Natural killer cell (primary cell): ENCODE measurements around the gene MPST. TPM values are rescaled to one million over a fixed set of nuclear protein-coding genes. Genes with fewer than 3 reads are reported as not detected.

Source experiments
- ATAC-seq, 3 donors: fragments of 150-1000 bp in 2 of 3; fragments of 200-7000 bp in 1 of 3; cut with Tn5 transposase; 1 replicate in 1 of 3; 2 replicates in 2 of 3; pipeline ENCODE4 v1.10.0; 2021; ENCODE audit warnings: mild to moderate bottlenecking in 2 of 3, moderate library complexity in 2 of 3
- DNase-seq, 2 donors: peaks; one replicate each; pipeline versions ENCODE4 v3.0.0 to v3.0.0-alpha.2; 2013 to 2021; ENCODE audit warnings: mixed read lengths in 1 of 2
- H3K27ac ChIP-seq: one replicate; pipeline ENCODE4 v1.5.1; 2013; ENCODE audit warnings: mild to moderate bottlenecking, low read length
- H3K27me3 ChIP-seq: one replicate; pipeline ENCODE4 v1.6.1; 2013; ENCODE audit warnings: low read length; ENCODE audit not compliant: control insufficient read depth, insufficient read depth
- H3K36me3 ChIP-seq: one replicate; pipeline ENCODE4 v1.6.1; 2013; ENCODE audit warnings: low read length; ENCODE audit not compliant: control insufficient read depth, insufficient read depth
- H3K4me1 ChIP-seq: one replicate; pipeline ENCODE4 v1.6.1; 2013; ENCODE audit warnings: low read length; ENCODE audit not compliant: control insufficient read depth, insufficient read depth
- H3K4me3 ChIP-seq: one replicate; pipeline ENCODE4 v1.5.1; 2013; ENCODE audit warnings: low read length
- H3K9me3 ChIP-seq: one replicate; pipeline ENCODE4 v1.6.1; 2013; ENCODE audit warnings: low read length; ENCODE audit not compliant: control insufficient read depth, insufficient read depth
- H3K27ac Mint-ChIP-seq, 2 donors: one replicate each; pipeline ENCODE4 v1.8.0; 2022; ENCODE audit warnings: mild to moderate bottlenecking in 2 of 2, mixed read lengths in 2 of 2, moderate library complexity in 1 of 2
- H3K27me3 Mint-ChIP-seq, 2 donors: one replicate each; pipeline ENCODE4 v1.8.0; 2022; ENCODE audit warnings: low read depth in 2 of 2, mixed read lengths in 2 of 2
- H3K36me3 Mint-ChIP-seq: one replicate; pipeline ENCODE4 v1.8.0; 2022; ENCODE audit warnings: mixed read lengths
- H3K4me1 Mint-ChIP-seq, 2 donors: one replicate each; pipeline ENCODE4 v1.8.0; 2022; ENCODE audit warnings: mixed read lengths in 2 of 2
- H3K4me3 Mint-ChIP-seq: one replicate; pipeline ENCODE4 v1.8.0; 2022; ENCODE audit warnings: mild to moderate bottlenecking, moderate library complexity, mixed read lengths
- H3K9me3 Mint-ChIP-seq, 2 donors: one replicate each; pipeline ENCODE4 v1.8.0; 2022; ENCODE audit warnings: mixed read lengths in 2 of 2
- WGBS: methylation state at CpG from one replicate; pipeline ENCODE4 v1.1.7; 2013; ENCODE audit warnings: missing lambda C conversion rate; ENCODE audit not compliant: insufficient coverage; 5-methylcytosine and 5-hydroxymethylcytosine counted together
- intact Hi-C: fragments of 100-400 bp; cut with micrococcal nuclease; formaldehyde crosslinking; loops from one replicate; pipeline ENCODE4 v1.14.2; 2022
- total RNA-seq, 4 donors: library from RNA; stranded (reverse); fragments of 120-200 nt in 1 of 4; gene quantifications; one replicate each; pipeline versions ENCODE4 v1.2.3 to v1.2.4, GENCODE V29; 2013 to 2022
- TF ChIP-seq, protein P1 (sequence below): fragments of 200-600 bp; IDR thresholded peaks from one replicate; pipeline ENCODE4 v1.8.0; 2022; ENCODE audit warnings: antibody characterized with exemption

MPST gene
- total RNA-seq, 3 donors from 2014 or later (not counting 1 experiment from before 2014, with no cell fraction given): 21.4 to 23.9 (median 22.9) TPM

DNA sequence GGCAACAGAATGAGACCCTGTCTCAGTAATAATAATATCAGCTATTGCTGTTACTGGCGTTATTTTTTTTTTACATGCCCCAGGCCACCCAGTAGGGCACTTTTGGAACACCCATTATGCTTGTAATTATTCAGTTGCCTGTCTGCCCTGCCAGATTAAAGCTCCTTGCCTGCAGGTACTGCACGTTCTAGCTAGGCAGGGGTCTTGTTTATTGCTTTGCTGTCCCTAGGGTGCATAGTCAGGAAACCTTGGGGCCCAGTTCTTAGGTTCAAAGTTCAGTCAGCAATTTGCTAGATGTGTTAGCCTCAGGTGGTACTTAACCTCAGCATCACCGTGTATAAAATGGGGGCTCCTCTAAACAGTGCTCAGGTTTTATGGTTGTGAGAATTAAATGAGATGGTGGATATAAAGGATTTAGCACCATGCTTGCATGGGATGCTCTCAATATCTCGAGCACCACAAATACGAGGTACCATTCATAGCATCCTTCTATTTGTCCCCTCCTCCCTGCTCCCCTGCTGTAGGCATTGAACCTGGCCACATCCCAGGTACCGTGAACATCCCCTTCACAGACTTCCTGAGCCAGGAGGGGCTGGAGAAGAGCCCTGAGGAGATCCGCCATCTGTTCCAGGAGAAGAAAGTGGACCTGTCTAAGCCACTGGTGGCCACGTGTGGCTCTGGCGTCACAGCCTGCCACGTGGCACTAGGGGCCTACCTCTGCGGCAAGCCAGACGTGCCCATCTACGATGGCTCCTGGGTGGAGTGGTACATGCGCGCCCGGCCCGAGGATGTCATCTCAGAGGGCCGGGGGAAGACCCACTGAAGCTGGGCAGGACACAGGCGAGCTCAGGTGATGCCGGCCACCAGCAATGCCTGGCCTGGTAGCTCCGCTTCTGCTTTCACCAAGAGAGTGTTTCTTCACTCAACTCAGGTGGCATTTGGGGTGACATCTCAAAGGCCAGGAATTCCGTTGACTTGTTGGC lies 9.4 kb downstream of the MPST start:
- Histone ChIP-seq H3K36me3 (peaks cover 24% of the 10 kb centered on the region), H3K4me3 (no peak overlapping the region), H3K4me1 (no peaks in the 10 kb centered on the region), H3K9me3 (no peaks in the 10 kb centered on the region), H3K27ac (no peak overlapping the region), H3K27me3 (no peaks in the 10 kb centered on the region)
- intact Hi-C loops: no loop called here
- no peaks in the 10 kb centered on the region for H3K27me3 Mint-ChIP-seq
- 96% methylated on average over 22 of the region's 22 CpGs for WGBS
- no peaks in the 10 kb centered on the region for H3K36me3 Mint-ChIP-seq
- no peak overlapping the region for H3K27ac Mint-ChIP-seq
- no peaks in the 10 kb centered on the region for H3K9me3 Mint-ChIP-seq
- TF ChIP-seq, protein P1, sequence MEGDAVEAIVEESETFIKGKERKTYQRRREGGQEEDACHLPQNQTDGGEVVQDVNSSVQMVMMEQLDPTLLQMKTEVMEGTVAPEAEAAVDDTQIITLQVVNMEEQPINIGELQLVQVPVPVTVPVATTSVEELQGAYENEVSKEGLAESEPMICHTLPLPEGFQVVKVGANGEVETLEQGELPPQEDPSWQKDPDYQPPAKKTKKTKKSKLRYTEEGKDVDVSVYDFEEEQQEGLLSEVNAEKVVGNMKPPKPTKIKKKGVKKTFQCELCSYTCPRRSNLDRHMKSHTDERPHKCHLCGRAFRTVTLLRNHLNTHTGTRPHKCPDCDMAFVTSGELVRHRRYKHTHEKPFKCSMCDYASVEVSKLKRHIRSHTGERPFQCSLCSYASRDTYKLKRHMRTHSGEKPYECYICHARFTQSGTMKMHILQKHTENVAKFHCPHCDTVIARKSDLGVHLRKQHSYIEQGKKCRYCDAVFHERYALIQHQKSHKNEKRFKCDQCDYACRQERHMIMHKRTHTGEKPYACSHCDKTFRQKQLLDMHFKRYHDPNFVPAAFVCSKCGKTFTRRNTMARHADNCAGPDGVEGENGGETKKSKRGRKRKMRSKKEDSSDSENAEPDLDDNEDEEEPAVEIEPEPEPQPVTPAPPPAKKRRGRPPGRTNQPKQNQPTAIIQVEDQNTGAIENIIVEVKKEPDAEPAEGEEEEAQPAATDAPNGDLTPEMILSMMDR: no peak
- ATAC-seq (no peak), DNase-seq (no peak)
- H3K4me3 Mint-ChIP-seq: no peak overlapping the region
- H3K4me1 Mint-ChIP-seq: peaks cover 0 to 9% of the 10 kb centered on the region in 2 donors

DNA sequence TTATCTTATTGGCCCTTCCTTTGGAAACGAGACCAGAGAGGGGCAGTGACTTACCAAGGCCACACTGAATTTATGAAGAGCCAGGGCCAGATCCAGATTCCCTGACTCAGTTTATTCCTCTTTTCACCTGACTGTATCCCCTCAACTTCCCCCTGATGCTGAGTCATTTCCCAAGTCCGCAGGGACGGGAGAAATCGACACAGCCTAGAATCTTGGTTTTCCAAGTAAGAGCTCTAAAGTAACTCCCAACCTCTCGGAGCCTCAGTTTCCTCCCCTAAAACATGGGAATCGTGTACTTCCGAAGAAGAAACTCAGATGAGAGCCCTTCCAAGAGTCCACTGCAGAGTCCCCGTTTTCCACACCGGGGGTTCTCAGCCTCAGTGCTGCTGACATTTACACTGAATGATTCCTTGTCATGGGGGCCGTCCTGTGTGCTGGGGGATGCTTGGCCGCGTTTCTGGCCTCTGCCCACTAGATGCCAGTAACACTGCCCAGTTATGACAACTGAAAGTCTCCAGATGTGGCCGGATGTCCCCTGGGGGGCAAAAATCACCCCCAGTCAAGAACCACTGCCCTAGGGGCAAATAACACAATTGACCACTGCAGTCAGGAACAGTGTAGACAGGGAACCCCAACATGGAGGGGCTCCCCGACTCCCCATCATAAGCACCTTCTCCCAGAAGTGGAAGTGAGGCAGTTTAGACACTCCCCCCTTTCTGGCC lies 11.2 kb downstream of the MPST start:
- Mint-ChIP-seq H3K4me1 (no peaks in the 10 kb centered on the region), H3K36me3 (no peaks in the 10 kb centered on the region), H3K4me3 (no peak overlapping the region), H3K27me3 (no peaks in the 10 kb centered on the region), H3K9me3 (no peaks in the 10 kb centered on the region), H3K27ac (no peak overlapping the region)
- TF ChIP-seq, protein P1: no peak
- ATAC-seq: no peak
- Histone ChIP-seq H3K9me3 (no peaks in the 10 kb centered on the region), H3K27me3 (no peaks in the 10 kb centered on the region), H3K27ac (no peak overlapping the region), H3K4me1 (no peaks in the 10 kb centered on the region), H3K4me3 (no peak overlapping the region), H3K36me3 (peaks cover 14% of the 10 kb centered on the region)
- DNase-seq: no peak
- WGBS: 86% methylated on average over 14 of the region's 14 CpGs
- intact Hi-C loops: no loop called here

DNA sequence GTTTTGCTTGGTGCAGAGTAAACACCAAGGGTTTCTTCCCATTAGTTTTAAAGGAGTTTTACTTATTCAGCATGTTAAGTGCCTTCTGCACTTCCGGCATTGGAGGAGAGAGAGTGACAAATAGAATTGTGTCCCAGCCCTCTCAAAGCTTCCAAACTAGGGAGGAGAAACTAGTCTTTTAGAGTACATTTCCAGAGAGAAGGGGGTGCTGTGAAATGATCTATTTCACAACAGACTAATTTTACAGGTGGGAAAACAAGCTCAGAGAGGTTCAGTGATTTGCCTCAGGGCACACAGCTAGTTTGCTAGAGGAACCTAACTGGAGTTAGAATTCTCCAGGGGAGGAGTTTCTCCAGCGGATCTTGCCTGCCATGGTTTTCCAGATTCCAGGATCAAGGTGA lies 12.6 kb downstream of the MPST start:
- Histone ChIP-seq H3K4me3 (no peak overlapping the region), H3K9me3 (no peaks in the 10 kb centered on the region), H3K27me3 (no peaks in the 10 kb centered on the region), H3K36me3 (peaks cover 14% of the 10 kb centered on the region), H3K4me1 (no peaks in the 10 kb centered on the region), H3K27ac (no peak overlapping the region)
- no peaks in the 10 kb centered on the region for H3K9me3 Mint-ChIP-seq
- no peak overlapping the region for H3K4me3 Mint-ChIP-seq
- intact Hi-C loops: no loop called here
- peaks cover 0 to 3% of the 10 kb centered on the region in 2 donors for H3K27me3 Mint-ChIP-seq
- ATAC-seq: no peak
- TF ChIP-seq, protein P1: no peak
- no peaks in the 10 kb centered on the region for H3K36me3 Mint-ChIP-seq
- no peak for DNase-seq
- no peaks in the 10 kb centered on the region for H3K4me1 Mint-ChIP-seq
- no peak overlapping the region for H3K27ac Mint-ChIP-seq
- WGBS: 91% methylated on average over 2 of the region's 2 CpGs
